ENCODE data around the gene DEFB108B. TPM values are rescaled to one million over a fixed set of nuclear protein-coding genes. Genes with fewer than 3 reads are reported as not detected.
"Not testable (repeated sequence)": the region's sequence is repeated elsewhere in the genome, so short reads cannot be mapped to it uniquely, and the experiment has no call there.

Gene DEFB108B
- total RNA-seq, 2 experiments from 2014 or later = not detected

GRCh38 chr11:71829686-71830085 is 3.3 kb upstream of the DEFB108B start:
- H3K27me3 Mint-ChIP-seq; H3K4me3 Mint-ChIP-seq; H3K36me3 Mint-ChIP-seq (ENCODE audit: low read depth); H3K4me1 Mint-ChIP-seq; CTCF ChIA-PET; H3K27ac Mint-ChIP-seq; H3K9me3 Mint-ChIP-seq (ENCODE audit: low read depth); DNase-seq; ATAC-seq; POLR2A ChIA-PET; intact Hi-C loops (cut with DNase I, micrococcal nuclease): not testable (repeated sequence)

GRCh38 chr11:71842720-71843119 is 9.7 kb downstream of the DEFB108B start:
- DNase-seq; H3K36me3 Mint-ChIP-seq (ENCODE audit: low read depth); H3K27ac Mint-ChIP-seq; POLR2A ChIA-PET; H3K4me3 Mint-ChIP-seq; H3K27me3 Mint-ChIP-seq; H3K4me1 Mint-ChIP-seq; ATAC-seq; intact Hi-C loops (cut with DNase I, micrococcal nuclease); H3K9me3 Mint-ChIP-seq (ENCODE audit: low read depth): not testable (repeated sequence)
- CTCF ChIA-PET = interaction anchor here (0.7 kb wide), 1 partner anchor 1701 kb away, joined by 3 read pairs; no protein-coding TSS in a partner anchor

- H3K36me3 Mint-ChIP-seq (ENCODE audit: low read depth); H3K4me1 Mint-ChIP-seq; H3K27ac Mint-ChIP-seq; H3K27me3 Mint-ChIP-seq; DNase-seq; POLR2A ChIA-PET; H3K9me3 Mint-ChIP-seq (ENCODE audit: low read depth); intact Hi-C loops (cut with DNase I, micrococcal nuclease); ATAC-seq; H3K4me3 Mint-ChIP-seq: not testable (repeated sequence)
- CTCF ChIA-PET = interaction anchor here (0.8 kb wide), 1 partner anchor 43 kb away, joined by 3 read pairs; no protein-coding TSS in a partner anchor
Observed at GRCh38 chr11:71843355-71843754, 10.4 kb downstream of the DEFB108B start.

GRCh38 chr11:71843858-71844257 is 10.9 kb downstream of the DEFB108B start:
- DNase-seq (no peak), ATAC-seq (no peak)
- peaks cover 4% of the 10 kb centered on the region for H3K9me3 Mint-ChIP-seq (ENCODE audit: low read depth)
- ChIA-PET POLR2A (no interaction called here), CTCF (interaction anchor here (0.8 kb wide), 1 partner anchor 44 kb away, joined by 3 read pairs; no protein-coding TSS in a partner anchor)
- H3K36me3 Mint-ChIP-seq (ENCODE audit: low read depth) = no peaks in the 10 kb centered on the region
- intact Hi-C loops (cut with DNase I, micrococcal nuclease) = no loop called here
- H3K27me3 Mint-ChIP-seq = no peaks in the 10 kb centered on the region
- H3K4me1 Mint-ChIP-seq = no peaks in the 10 kb centered on the region
- H3K27ac Mint-ChIP-seq = no peak overlapping the region
- H3K4me3 Mint-ChIP-seq = no peak overlapping the region

GRCh38 chr11:71853895-71854294 is 20.9 kb downstream of the DEFB108B start:
- H3K27me3 Mint-ChIP-seq; H3K27ac Mint-ChIP-seq; ATAC-seq; H3K4me1 Mint-ChIP-seq; H3K4me3 Mint-ChIP-seq; CTCF ChIA-PET; POLR2A ChIA-PET; DNase-seq; intact Hi-C loops (cut with DNase I, micrococcal nuclease): not testable (repeated sequence)
- Mint-ChIP-seq H3K9me3 (ENCODE audit: low read depth) (peaks cover 11% of the 10 kb centered on the region), H3K36me3 (ENCODE audit: low read depth) (peaks cover 11% of the 10 kb centered on the region)

GRCh38 chr11:71855880-71856279 is 22.9 kb downstream of the DEFB108B start:
- H3K9me3 Mint-ChIP-seq (ENCODE audit: low read depth); H3K36me3 Mint-ChIP-seq (ENCODE audit: low read depth); POLR2A ChIA-PET; H3K27me3 Mint-ChIP-seq; H3K4me1 Mint-ChIP-seq; CTCF ChIA-PET; H3K27ac Mint-ChIP-seq; intact Hi-C loops (cut with DNase I, micrococcal nuclease); DNase-seq; ATAC-seq; H3K4me3 Mint-ChIP-seq: not testable (repeated sequence)

- H3K27me3 Mint-ChIP-seq; H3K9me3 Mint-ChIP-seq (ENCODE audit: low read depth); H3K36me3 Mint-ChIP-seq (ENCODE audit: low read depth); POLR2A ChIA-PET; H3K4me3 Mint-ChIP-seq; H3K4me1 Mint-ChIP-seq; DNase-seq; intact Hi-C loops (cut with DNase I, micrococcal nuclease); ATAC-seq; CTCF ChIA-PET; H3K27ac Mint-ChIP-seq: not testable (repeated sequence)
Observed at GRCh38 chr11:71860835-71861234, 27.8 kb downstream of the DEFB108B start.

GRCh38 chr11:71863978-71864627 is 31.1 kb downstream of the DEFB108B start:
- H3K9me3 Mint-ChIP-seq (ENCODE audit: low read depth); H3K36me3 Mint-ChIP-seq (ENCODE audit: low read depth); H3K4me3 Mint-ChIP-seq; H3K4me1 Mint-ChIP-seq; H3K27me3 Mint-ChIP-seq; H3K27ac Mint-ChIP-seq; POLR2A ChIA-PET: not testable (repeated sequence)
- CTCF ChIA-PET = interaction anchor here (0.6 kb wide), 1 partner anchor 477 kb away, joined by 3 read pairs; no protein-coding TSS in a partner anchor
- intact Hi-C loops (cut with DNase I, micrococcal nuclease) = loop anchor here in 1 of 2 experiments (1.0 kb wide), 1 partner anchor 47 kb away; no protein-coding TSS in a partner anchor
- ATAC-seq (peak; percentile 85), DNase-seq (peak; percentile 29)

GRCh38 chr11:71867209-71867608 is 34.2 kb downstream of the DEFB108B start:
- H3K27me3 Mint-ChIP-seq; CTCF ChIA-PET; ATAC-seq; H3K4me3 Mint-ChIP-seq; intact Hi-C loops (cut with DNase I, micrococcal nuclease); DNase-seq; H3K9me3 Mint-ChIP-seq (ENCODE audit: low read depth); H3K27ac Mint-ChIP-seq; H3K4me1 Mint-ChIP-seq; POLR2A ChIA-PET: not testable (repeated sequence)
- H3K36me3 Mint-ChIP-seq (ENCODE audit: low read depth) = peaks cover 10% of the 10 kb centered on the region

GRCh38 chr11:71869931-71870330 is 36.9 kb downstream of the DEFB108B start:
- H3K27me3 Mint-ChIP-seq; H3K9me3 Mint-ChIP-seq (ENCODE audit: low read depth); H3K4me3 Mint-ChIP-seq; CTCF ChIA-PET; H3K4me1 Mint-ChIP-seq; H3K27ac Mint-ChIP-seq; POLR2A ChIA-PET; DNase-seq; intact Hi-C loops (cut with DNase I, micrococcal nuclease): not testable (repeated sequence)
- peak; percentile 60 for ATAC-seq
- peaks cover 10% of the 10 kb centered on the region for H3K36me3 Mint-ChIP-seq (ENCODE audit: low read depth)

GRCh38 chr11:71870661-71871060 is 37.7 kb downstream of the DEFB108B start:
- H3K27me3 Mint-ChIP-seq; intact Hi-C loops (cut with DNase I, micrococcal nuclease); H3K9me3 Mint-ChIP-seq (ENCODE audit: low read depth); ATAC-seq; DNase-seq; H3K4me1 Mint-ChIP-seq; POLR2A ChIA-PET; CTCF ChIA-PET; H3K27ac Mint-ChIP-seq; H3K4me3 Mint-ChIP-seq: not testable (repeated sequence)
- peaks cover 10% of the 10 kb centered on the region for H3K36me3 Mint-ChIP-seq (ENCODE audit: low read depth)

GRCh38 chr11:71876262-71876661 is 43.3 kb downstream of the DEFB108B start:
- H3K4me3 Mint-ChIP-seq; POLR2A ChIA-PET; H3K27me3 Mint-ChIP-seq; DNase-seq; H3K9me3 Mint-ChIP-seq (ENCODE audit: low read depth); CTCF ChIA-PET; intact Hi-C loops (cut with DNase I, micrococcal nuclease); H3K27ac Mint-ChIP-seq; H3K4me1 Mint-ChIP-seq; ATAC-seq: not testable (repeated sequence)
- H3K36me3 Mint-ChIP-seq (ENCODE audit: low read depth) = peaks cover 18% of the 10 kb centered on the region
